Endothelial cell of umbilical vein (primary cell): ENCODE results near the gene SLC8A1. TPM values are rescaled to one million over a fixed set of nuclear protein-coding genes. Genes with fewer than 3 reads are reported as not detected.

Experiments used
- BruUV-seq: library from RNA; stranded (reverse); fragments of 400-500 nt; replicated peaks from 2 replicates; lab custom pipeline; 2021; lab: Mats Ljungman, UMichigan
- CTCF ChIA-PET: fragments of 300-600, 350-600 bp; sonication (Branson Sonifier 250); formaldehyde crosslinking; loops from one replicate; lab custom pipeline; 2021; ENCODE audit warnings: antibody characterized with exemption, inconsistent platforms; lab: Charles Lee
- POLR2A ChIA-PET: fragments of 300-600, 350-600 bp; sonication (Branson Sonifier 250); formaldehyde crosslinking; loops from one replicate; lab custom pipeline; 2021; ENCODE audit warnings: antibody characterized with exemption, inconsistent platforms; lab: Charles Lee
- DNase-seq: peaks from one replicate; pipeline ENCODE4 v3.0.0-alpha.2; 2011; ENCODE audit warnings: low read depth, low spot score
- FAIRE-seq: peaks from 2 replicates; lab custom pipeline; 2011; peaks lifted over from hg19 to GRCh38; lab: Jason Lieb, UNC
- H2AFZ ChIP-seq: 2 replicates; pipeline ENCODE4 v1.6.0; 2012; ENCODE audit warnings: low read depth, low read length, control low read depth, inconsistent platforms
- H3K27ac ChIP-seq: 2 replicates; pipeline ENCODE4 v1.5.1; 2011; ENCODE audit warnings: low read depth, mild to moderate bottlenecking, control low read depth, low read length, moderate library complexity; ENCODE audit not compliant: insufficient read depth
- H3K27me3 ChIP-seq, 2 experiments: 2 replicates each; pipeline versions ENCODE4 v1.6.0 to v1.6.1; 2011; ENCODE audit warnings: low read length in 2 of 2, mixed read lengths in 1 of 2; ENCODE audit not compliant: control insufficient read depth in 2 of 2, insufficient read depth in 2 of 2
- H3K36me3 ChIP-seq, 2 experiments: 2 replicates in 1 of 2; 3 replicates in 1 of 2; pipeline ENCODE4 v1.5.1; 2011; ENCODE audit warnings: low read length in 2 of 2, mild to moderate bottlenecking in 1 of 2, moderate library complexity in 1 of 2; ENCODE audit not compliant: control insufficient read depth in 2 of 2, insufficient read depth in 2 of 2; ENCODE audit errors: extremely low read depth in 1 of 2
- H3K4me1 ChIP-seq: 3 replicates; pipeline ENCODE4 v1.5.1; 2011; ENCODE audit warnings: mild to moderate bottlenecking, low read length; ENCODE audit not compliant: control insufficient read depth, insufficient read depth; ENCODE audit errors: extremely low read depth
- H3K4me2 ChIP-seq: 2 replicates; pipeline ENCODE4 v1.6.1; 2011; ENCODE audit warnings: low read length, control low read depth, mixed read lengths; ENCODE audit not compliant: insufficient read depth
- H3K4me3 ChIP-seq, 3 experiments: fragments of 200-600 bp in 1 of 3; sonication (generic), shearing (Covaris generic) in 1 of 3; replicated peaks in 1 of 3; 2 replicates each; pipeline ENCODE4 v1.5.1; 2011 to 2016; ENCODE audit warnings: control low read depth in 3 of 3, low read length in 3 of 3, mild to moderate bottlenecking in 2 of 3, inconsistent platforms in 1 of 3, low read depth in 1 of 3, moderate library complexity in 1 of 3; ENCODE audit not compliant: insufficient read depth in 1 of 3
- H3K79me2 ChIP-seq: 2 replicates; pipeline ENCODE4 v1.6.0; 2012; ENCODE audit warnings: low read length, inconsistent platforms; ENCODE audit not compliant: control insufficient read depth, insufficient read depth
- H3K9ac ChIP-seq: replicated peaks from 2 replicates; pipeline ENCODE3; 2011; ENCODE audit warnings: low read length, control low read depth; ENCODE audit not compliant: insufficient read depth; ENCODE audit errors: extremely low read depth
- H3K9me1 ChIP-seq: replicated peaks from 3 replicates; pipeline ENCODE4 v1.6.0; 2011; ENCODE audit warnings: mild to moderate bottlenecking, low read length; ENCODE audit not compliant: control insufficient read depth, insufficient read depth; ENCODE audit errors: extremely low read depth
- H3K9me3 ChIP-seq: replicated peaks from 2 replicates; pipeline ENCODE4 v1.5.1; 2012; ENCODE audit warnings: low read length, inconsistent platforms; ENCODE audit not compliant: control insufficient read depth, insufficient read depth
- H4K20me1 ChIP-seq: replicated peaks from 2 replicates; pipeline ENCODE3; 2011; ENCODE audit warnings: mild to moderate bottlenecking, low read length; ENCODE audit not compliant: control insufficient read depth, insufficient read depth; ENCODE audit errors: extremely low read depth
- CTCF ChIP-seq, 2 donors: IDR thresholded peaks; 1 replicate in 1 of 2; 2 replicates in 1 of 2; pipeline ENCODE4 v1.5.1; 2011; ENCODE audit warnings: low read length in 2 of 2, mild to moderate bottlenecking in 2 of 2, moderate library complexity in 2 of 2, control low read depth in 1 of 2, inconsistent platforms in 1 of 2, low read depth in 1 of 2; ENCODE audit not compliant: insufficient read depth in 1 of 2; ENCODE audit errors: extremely low read depth in 1 of 2
- EZH2 ChIP-seq: IDR thresholded peaks from 2 replicates; pipeline ENCODE4 v1.6.1; 2012; ENCODE audit warnings: borderline replicate concordance, low read depth, mild to moderate bottlenecking, moderate library complexity, low read length, inconsistent platforms; ENCODE audit not compliant: severe bottlenecking
- FOS ChIP-seq: IDR thresholded peaks from 2 replicates; pipeline ENCODE4 v1.6.1; 2011; ENCODE audit warnings: mild to moderate bottlenecking, low read length, moderate library complexity, borderline replicate concordance; ENCODE audit not compliant: insufficient read depth
- GATA2 ChIP-seq: IDR thresholded peaks from 2 replicates; pipeline ENCODE4 v1.7.0; 2011; ENCODE audit warnings: low read depth, mild to moderate bottlenecking, moderate library complexity, mixed read lengths, low read length; ENCODE audit not compliant: insufficient read length, insufficient read depth
- JUN ChIP-seq: IDR thresholded peaks from 2 replicates; pipeline ENCODE4 v1.6.1; 2011; ENCODE audit warnings: borderline replicate concordance, low read depth; ENCODE audit not compliant: insufficient read length, insufficient read depth
- MAX ChIP-seq: IDR thresholded peaks from 2 replicates; pipeline ENCODE4 v1.6.1; 2011; ENCODE audit not compliant: insufficient read depth, insufficient read length
- MYC ChIP-seq: IDR thresholded peaks from one replicate; pipeline ENCODE4 v1.6.1; 2011; ENCODE audit warnings: mild to moderate bottlenecking, low read depth, low read length
- POLR2A ChIP-seq: IDR thresholded peaks from 2 replicates; pipeline ENCODE4 v1.6.1; 2012; ENCODE audit warnings: low read depth, mild to moderate bottlenecking, control low read depth, low read length
- POLR2AphosphoS5 ChIP-seq: IDR thresholded peaks from 2 replicates; pipeline ENCODE4 v1.6.1; 2012; ENCODE audit warnings: low read depth, mild to moderate bottlenecking, control low read depth, low read length, moderate library complexity; ENCODE audit not compliant: insufficient read depth
- dilution Hi-C: fragments of 300-500 bp; cut with MboI; formaldehyde crosslinking; loops from one replicate; pipeline ENCODE4 v1.15.0; 2019; ENCODE audit warnings: low sequenced_read_pairs; ENCODE audit not compliant: extremely low pct_ligation_motif_present
- intact Hi-C: fragments of 100-400 bp; cut with micrococcal nuclease; formaldehyde crosslinking; loops from one replicate; pipeline ENCODE4 v1.10.0; 2022
- polyA plus RNA-seq, 4 experiments: library from polyadenylated mRNA; depleted of rRNA in 3 of 4; stranded (reverse) in 3 of 4; unstranded in 1 of 4; fragments of >200 nt; gene quantifications; 2 replicates each; pipeline versions ENCODE4 v1.2.1 to v1.2.3, GENCODE V29; 2011 to 2012; ENCODE audit warnings: missing spikeins in 1 of 4
- total RNA-seq: library from RNA; stranded (reverse); gene quantifications from 2 replicates; pipeline ENCODE4 v1.2.3, GENCODE V29; 2021

The SLC8A1 gene
- total and polyA plus RNA-seq, 2 donors (not counting 3 experiments of a cell fraction or from before 2014, with no cell fraction given) = 0.19 to 1.8 TPM

GRCh38 chr2:40394031-40394430 lies 57.9 kb downstream of the SLC8A1 start:
- no peaks in the 10 kb centered on the region for H3K27me3 ChIP-seq
- H3K4me2 ChIP-seq = no peak overlapping the region
- TF ChIP-seq POLR2AphosphoS5 (no peak), POLR2A (no peak), MYC (no peak), FOS (no peak), MAX (no peak), CTCF (IDR thresholded peaks at IDR 0.05; ENCODE audit: extremely low read depth in 1 of 2, insufficient read depth in 1 of 2, low read depth in 1 of 2, low read length in 2 of 2) (no peak), JUN (no peak), GATA2 (no peak), EZH2 (no peak)
- dilution Hi-C loops = no loop called here
- no peaks in the 10 kb centered on the region for H3K9me1 ChIP-seq
- H4K20me1 ChIP-seq = no peaks in the 10 kb centered on the region
- POLR2A ChIA-PET = no interaction called here
- no peaks in the 10 kb centered on the region for H3K4me1 ChIP-seq
- CTCF ChIA-PET = no interaction called here
- BruUV-seq = no TSS peak
- no peak overlapping the region for H2AFZ ChIP-seq
- H3K9me3 ChIP-seq = no peaks in the 10 kb centered on the region
- H3K27ac ChIP-seq = no peak overlapping the region
- no peak for FAIRE-seq
- no peaks in the 10 kb centered on the region for H3K36me3 ChIP-seq
- no peak for DNase-seq
- no peaks in the 10 kb centered on the region for H3K79me2 ChIP-seq
- H3K9ac ChIP-seq = no peak overlapping the region
- no peak overlapping the region for H3K4me3 ChIP-seq
- intact Hi-C loops = no loop called here
